Embryonic facial prominence (tissue), 1 donor: Measurements from ENCODE around the gene KIAA1671.

Experiments used
- DNase-seq: peaks from one replicate; pipeline ENCODE4 v3.0.0-alpha.2; 2016; ENCODE audit errors: extremely low spot score

Gene KIAA1671

DNA sequence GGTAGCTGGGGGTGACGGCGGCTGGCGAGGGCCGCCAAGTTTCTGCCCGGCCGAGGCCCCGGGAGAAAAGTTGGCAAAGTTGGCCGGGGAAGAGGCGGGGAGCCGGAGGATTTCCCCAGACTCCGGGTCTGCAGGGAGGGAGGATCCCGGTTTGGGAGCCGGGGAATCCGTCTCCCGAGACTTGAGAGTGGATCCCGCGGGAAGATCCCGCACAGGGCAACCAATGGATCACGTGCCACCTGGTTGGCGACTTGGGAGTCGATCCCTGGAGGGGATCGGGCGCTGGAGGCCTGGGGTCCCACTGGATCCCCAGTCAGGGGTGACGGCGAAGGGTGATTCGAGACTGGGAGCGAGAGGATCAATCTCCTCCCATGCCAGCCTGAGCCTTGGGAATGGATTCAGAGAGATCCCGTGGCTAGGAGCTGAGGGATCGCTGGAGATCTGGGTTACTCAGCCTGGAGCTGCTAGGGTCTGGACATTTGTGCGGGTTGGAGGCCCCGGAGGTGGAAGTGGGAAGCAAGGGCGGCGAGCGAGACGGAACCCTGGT is 394 bp downstream of the KIAA1671 start:
- no peak for DNase-seq

DNA sequence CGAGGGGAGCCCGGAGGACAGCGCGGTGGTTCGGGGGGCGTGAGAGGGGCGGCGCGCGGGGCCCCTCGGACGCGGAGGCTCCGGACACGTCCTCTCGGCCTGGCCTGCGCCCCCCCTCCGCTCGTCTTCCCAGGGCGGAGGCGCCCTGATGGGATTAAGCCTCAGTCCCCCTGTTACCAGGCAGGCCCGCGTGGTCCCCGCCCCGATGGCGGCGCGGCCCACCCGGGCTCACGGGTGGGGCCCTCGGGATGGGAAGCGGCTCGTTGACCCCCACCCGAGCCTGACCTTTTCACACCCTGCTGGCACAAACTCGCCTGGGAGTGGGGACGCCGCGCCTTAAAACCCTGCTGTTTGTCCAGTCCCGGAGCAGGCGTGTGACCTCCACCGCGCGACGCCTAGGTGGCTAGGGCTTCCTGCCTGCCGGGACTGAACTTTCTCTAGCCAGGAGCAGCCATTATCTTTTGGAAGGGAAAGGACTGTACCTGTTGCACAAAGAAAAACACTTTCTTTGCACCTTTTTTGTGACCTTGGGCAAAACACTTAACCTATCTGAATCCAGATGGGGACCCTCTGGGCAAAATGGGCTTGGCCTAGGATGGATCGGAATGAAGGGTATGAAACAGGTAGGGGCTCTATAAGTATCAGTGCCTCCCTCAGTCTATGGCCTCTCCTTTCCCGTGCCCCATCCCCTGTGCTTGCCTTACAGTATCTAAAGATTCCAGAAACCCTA is 1.0 kb downstream of the KIAA1671 start:
- no peak for DNase-seq

DNA sequence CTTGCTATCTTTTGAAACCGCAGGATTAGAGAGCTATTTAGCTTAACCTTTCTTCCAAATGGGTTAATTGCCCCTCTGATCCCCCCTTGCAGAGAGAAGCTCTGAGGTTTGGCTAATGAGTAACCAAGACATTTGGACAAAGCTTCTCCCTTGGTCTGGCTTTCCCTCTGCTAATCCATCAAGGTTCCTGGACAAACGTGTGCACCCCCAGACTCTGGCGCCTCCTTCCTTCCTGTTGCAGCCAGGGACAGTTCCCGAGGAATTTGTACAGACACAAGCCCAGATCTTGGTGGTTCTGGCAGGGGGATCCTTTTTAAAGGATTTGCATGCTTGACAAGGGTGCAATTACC is 1.6 kb downstream of the KIAA1671 start:
- no peak for DNase-seq

DNA sequence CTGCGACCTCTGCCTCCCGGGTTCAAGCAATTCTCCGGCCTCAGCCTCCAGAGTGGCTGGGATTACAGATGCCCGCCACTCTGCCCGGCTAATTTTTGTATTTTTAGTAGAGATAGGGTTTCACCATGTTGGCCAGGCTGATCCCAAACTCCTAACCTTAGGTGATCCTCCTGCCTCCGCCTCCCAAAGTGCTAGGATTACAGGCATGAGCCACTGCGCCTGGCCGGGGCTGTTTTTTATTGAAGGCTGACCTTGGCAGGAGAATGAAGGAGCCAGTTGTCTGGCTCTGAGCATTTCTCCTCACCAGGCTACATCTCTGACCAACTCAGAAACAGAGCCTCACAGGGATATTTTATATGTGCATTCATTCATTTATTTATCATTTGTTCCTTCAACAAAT is 2.3 kb downstream of the KIAA1671 start:
- no peak for DNase-seq

DNA sequence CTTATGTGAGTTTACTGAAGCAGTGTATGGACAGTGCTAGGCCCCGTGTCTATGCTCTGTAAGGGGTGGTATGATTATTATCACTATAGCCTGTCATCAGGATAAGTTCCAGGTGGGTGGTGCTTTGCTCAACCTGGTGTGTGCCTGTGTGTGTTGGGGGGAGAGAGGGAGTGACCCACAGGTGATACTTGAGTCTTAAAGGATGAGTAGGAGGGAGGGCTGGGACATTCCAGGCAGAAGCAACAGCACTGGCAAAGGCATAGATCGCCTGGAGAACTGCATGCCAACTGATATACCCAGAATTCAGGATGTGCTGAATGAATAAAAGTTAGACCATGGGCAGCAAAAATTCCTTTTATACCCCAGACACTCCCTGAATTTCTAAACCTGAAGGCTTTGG is 4.5 kb downstream of the KIAA1671 start:
- no peak for DNase-seq

DNA sequence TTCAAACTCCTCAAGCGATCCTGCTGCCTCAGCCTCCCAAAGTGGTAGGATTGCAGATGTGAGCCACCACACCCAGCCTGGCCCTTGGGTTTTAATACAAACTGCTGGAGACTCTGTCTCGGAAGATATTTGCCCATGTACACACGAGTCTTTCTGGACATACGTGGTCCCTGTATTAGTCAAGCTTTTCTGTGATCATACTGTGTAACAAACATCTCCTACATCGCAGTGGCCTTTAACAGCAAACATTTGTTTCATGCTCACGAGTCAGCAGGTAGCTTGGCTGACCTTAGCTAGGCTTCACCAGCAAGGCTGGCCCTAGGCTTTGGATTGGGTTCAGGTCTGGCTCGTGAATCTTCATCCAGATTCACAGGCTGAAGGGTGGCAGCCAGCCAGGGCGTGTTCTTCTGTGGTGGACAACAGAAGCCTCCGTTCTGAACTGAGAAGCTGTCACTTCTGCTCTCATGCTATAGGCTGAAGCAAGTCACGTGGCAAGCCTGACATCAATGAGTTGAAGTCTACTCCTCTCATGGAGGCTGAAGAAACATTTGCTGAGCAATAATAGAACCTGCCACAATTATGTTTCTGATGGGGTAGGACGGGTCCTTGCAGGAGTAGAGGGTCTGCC is 8.8 kb downstream of the KIAA1671 start:
- no peak for DNase-seq

DNA sequence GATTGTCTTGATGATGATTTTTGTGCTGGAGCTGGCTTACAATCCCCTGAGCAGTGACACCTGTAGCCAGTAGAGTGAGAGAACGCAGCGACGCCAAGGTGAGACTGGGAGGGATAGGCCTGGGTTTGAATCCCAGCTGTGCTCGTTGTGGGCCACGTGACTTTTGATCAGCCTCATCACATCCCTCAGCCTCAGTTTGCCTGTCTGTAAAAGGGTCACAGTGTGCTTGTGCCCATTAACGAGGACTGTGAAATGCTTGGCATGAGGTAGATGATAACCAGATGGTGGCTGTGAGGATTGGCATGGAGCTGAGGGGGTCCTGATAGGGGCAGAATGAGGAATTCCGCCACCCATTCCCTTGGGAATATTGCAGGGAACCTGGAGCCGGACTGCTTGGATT is 9.6 kb downstream of the KIAA1671 start:
- DNase-seq = no peak

DNA sequence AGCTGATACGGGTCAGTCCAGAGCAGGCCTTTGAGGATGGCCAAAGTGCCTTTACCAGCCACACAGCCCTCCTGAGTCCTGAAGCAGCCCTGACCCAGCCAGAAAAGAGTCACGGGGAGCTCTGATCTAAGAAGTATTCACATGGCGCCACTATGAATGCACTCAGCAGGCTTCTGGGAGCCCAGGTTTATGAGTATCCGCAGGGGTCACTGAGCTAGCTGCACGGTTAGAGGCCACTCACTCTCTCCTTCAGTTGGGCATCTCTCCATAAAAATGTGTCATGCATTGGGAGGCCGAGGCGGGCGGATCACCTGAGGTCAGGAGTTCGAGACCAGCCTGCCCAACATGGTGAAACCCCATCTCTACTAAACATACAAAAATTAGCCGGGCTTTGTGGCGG is 10.3 kb downstream of the KIAA1671 start:
- no peak for DNase-seq

DNA sequence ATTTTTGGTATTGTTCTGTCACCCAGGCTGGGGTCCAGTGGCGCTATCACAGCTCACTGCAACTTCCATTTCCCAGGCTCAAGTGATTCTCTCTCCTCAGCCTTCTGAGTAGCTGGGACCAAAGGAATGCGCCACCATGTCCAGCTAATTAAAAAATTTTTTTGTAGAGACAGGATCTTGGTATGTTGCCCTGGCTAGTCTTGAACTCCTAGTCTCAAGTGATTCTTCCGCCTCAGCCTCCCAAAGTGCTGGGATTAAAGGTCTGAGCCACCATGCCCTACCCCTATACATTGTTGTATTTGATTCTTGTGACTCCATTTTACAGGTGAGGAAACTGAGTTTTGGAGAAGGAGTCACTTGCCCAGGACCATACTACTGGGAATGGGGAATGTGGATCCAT is 11.9 kb downstream of the KIAA1671 start:
- DNase-seq = no peak

DNA sequence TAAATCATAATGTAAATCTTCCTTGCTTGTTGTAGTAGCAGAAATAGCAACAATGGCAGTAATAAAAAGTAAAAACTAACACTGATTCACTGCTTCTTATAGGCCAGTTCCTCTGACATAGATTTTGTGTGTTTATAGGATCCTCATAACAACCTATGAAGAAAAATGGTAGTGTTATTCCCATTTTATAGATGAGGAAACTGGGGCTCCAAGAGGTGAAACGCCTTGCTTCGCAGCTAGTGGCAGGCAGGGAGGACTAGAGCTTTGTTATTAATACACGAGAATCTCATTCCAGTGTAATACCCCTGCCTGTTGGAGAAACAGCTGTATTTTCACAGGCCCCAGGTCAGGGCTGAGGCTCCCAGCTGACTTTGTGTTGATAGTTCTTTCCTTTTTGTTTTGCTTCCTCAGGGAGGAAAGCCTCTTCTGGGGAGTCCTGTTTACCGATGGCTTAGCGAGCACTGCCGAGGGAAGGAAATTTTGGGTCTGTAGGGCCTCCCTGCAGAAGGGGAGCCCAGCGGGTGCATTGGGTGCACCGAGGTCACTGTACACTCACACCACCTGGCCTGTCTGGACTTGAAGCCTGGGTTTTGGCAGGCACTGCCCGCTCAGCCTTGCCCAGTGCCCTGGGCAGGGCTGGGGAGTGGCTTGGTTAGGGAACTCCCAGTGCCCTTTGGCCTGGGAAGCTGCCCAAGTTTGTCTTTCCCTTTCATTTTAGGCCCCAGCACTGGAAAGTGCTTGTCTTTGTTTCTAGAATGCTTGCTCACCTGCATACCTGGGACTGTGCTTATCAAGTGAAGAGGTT is 13.5 kb downstream of the KIAA1671 start:
- no peak for DNase-seq

DNA sequence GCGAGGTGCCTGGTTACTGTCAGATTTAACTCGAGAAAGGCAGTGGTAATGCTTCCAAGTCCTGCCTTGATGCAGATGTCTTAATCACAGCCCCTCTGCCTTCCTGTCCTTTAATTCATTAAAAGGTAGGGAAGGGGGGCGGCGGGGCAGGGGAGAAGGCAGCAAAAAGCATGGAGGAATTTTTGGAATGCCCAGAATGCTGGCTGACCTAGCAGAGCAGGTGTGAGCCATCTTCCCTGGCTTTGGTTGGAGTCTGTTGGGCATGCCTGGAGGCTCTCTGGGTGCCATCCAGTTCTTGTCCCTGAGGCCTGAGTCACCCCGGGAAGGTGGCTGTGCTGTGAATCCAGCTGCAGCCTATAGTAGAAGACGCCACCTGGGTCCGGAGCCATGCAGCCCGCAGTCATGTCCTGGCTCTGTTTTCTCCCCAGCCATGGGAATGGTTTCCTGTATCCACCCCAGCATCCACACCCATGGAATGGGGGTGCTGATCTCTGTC is 15.6 kb downstream of the KIAA1671 start:
- DNase-seq = no peak

DNA sequence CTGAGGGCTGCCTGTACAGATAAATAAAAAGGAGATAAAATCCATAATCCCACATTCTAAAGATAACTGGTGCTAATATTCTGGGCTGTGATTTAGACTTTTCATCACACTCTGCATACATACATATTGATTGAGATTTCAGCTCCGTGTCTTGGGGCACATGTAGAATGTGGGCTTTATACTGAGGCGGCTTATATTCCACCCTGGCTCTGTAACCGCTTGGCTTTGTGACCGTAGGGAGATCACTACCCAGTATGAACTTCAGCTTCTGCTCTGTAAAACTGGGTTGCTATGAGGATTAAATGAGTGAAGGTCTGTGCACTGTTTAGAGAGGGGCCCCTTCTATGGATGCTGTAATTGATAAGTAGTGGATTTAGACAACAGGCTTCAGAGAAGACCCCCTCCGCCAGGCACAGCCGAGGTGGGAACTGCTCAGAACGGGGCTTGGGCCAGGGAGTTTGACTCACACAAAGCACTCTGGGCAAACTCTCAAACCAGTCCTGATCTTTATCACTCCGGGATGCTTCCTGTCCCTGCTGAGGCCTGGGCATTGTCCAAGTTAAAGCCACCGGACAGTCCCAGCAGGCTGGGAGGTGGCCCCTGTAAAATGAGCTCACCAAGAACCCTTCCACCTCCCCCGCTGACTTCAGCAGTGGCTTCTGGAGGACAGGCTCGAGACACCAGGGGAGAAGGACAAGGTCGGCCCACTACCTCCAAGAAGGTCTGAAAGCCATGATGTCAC is 17.2 kb downstream of the KIAA1671 start:
- no peak for DNase-seq

DNA sequence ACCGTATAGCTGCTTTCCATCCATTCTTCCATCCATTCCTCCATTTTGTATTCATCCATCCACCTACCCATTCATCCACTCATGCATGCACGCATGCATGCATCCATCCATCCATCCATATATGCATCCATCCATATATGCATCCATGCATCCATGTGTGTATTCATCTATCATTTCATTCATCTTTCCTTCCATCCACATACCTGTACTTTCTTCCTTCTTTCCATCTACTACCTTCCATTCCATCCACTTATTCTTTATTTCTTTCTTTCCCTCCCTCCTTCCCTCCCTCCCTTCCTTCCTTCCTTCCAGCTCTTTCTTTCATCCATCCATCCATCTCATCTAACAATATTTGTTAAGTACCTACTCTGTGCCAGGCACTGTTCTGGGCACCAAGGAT is 19.9 kb downstream of the KIAA1671 start:
- no peak for DNase-seq

DNA sequence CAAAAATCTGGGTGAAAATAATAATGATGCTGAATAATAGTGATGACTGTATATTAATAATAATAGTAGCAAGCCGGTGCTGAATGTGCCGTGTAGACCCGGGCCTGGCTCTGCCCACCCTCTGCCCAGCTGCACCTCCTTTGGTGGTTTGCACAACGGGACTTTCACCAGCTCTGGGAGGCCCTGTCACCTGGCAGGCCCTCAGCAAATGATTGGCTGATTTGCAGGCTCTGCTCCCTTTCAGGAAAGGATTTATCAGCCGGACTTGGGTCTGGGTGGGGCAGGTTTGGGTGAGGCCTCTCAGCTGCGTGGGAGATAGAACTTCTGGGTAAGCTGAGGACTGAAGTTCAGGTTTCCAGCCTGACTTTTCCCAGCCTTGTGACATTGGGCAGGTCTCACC is 21.4 kb downstream of the KIAA1671 start:
- no peak for DNase-seq

DNA sequence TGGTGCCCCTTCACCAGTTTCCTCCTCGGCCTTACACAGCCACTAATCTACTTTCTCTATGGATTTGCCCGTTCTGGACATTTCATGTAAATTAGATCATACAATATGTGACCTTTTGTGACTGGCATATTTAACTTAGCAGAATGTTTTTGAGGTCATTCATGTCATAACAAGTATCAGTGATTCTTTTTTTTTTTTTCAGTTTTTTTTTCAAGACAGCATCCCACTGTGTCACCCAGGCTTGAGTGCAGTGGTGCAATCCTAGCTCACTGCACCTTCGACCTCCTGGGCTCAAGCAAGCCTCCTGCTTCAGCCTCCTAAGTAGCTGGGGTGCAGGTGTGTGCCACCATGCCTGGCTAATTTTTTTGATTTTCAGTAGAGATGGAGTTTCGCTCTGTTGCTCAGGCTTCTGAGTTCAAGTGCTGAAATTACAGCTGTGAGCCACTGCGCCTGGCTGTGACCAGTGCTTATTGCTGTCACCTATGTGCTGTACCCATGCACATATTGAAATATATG is 22.7 kb downstream of the KIAA1671 start:
- DNase-seq = no peak

DNA sequence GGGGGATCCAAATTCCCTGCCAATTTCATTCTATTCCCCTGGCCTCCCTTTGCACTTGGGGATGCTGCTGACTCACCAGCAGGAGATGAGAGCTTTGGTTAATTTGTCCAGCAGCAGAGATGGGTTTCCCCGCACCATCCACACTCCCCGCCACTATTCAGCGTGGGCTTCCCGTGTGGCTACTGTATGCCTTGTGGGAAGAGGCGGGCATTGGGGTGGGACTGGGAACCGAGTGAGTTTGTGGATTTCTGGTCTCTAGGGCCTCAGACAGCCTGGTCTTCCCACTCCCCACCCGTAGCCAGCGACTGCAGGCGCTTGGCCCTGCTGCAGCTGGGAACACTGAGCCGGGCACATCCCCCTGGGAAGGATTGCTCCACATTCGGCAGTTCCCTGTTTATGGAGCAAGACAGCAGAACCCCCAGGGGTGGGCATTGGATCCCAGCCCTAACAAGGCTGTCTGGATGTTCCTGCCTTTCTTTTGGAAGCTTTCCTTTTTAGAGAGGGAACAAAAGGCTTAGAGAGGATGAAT is 23.4 kb downstream of the KIAA1671 start:
- DNase-seq = no peak

DNA sequence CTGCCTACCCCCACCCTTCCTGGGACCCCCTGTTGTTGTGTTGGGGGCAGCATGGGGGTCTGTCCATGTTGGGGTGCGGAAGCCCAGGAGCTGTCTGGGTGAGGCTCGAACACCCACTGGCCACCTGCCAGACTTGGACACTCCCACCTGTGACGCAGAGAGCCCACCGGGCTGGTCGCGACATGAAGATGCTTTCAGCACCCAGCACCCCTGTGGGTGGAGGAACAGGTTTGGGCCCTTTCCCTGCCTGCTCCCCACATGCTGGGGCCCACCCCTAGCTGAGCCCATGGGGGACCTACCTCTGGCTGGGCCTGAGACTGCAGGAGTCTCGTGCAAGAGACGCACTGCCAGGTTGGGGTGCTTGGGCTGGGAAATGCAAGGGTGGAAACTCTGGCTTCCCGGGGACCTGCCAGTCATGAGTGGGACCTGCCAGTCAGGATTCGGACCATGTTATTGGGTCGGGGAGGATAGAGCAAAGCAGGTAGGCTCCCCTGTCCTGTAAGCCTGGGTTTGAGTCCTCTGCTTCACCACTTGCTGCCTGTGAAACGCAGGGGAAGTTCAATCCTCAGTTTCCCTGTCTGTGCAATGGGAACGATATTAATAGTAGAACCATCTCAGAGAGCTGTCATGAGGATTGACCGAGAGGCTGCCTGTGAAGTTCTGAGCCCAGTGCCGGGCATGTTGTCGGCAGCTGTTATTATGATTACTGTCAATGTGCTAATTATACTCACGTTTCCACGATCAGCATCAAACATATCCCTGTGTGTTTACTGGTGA is 24.1 kb downstream of the KIAA1671 start:
- no peak for DNase-seq

DNA sequence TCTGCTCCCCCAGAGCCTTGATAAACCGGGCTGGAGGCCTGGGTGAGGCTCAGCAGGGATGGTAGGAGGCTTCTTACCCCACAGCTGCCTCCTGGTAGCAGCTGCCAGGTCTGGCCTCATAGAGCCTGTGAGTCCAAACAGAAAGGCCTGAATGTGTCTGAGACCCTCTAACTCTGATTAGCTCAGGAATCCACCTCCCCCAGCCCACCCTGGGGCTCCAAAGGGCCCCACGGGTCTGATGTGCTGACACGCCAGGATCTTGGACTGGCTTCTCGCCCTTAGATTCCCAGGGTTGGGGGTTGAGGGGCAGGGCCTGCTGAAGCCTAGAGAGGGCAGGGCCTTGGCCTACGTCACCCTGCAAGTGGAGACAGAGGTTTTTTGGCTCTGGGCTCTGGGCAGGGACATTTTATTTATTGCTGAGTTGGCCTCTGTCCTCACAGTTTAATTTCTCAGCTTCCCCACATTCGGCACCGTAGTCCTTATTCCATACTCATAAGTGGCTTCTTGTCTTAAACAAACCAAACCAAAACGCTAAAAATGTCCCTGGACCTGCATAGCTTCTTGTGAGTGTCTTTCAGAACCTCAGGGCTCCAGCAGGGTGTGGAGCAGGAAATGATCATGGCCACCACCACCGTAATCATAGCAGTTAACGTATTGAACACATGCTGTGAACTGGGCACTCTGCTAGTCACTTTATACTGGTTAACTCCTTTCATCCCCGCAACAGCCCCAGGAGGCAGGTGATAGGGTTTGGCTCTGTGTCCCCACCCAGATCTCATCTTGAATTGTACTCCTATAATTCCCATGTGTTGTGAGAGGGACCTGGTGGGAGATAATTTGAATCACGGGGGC is 25.1 kb downstream of the KIAA1671 start:
- DNase-seq = no peak

DNA sequence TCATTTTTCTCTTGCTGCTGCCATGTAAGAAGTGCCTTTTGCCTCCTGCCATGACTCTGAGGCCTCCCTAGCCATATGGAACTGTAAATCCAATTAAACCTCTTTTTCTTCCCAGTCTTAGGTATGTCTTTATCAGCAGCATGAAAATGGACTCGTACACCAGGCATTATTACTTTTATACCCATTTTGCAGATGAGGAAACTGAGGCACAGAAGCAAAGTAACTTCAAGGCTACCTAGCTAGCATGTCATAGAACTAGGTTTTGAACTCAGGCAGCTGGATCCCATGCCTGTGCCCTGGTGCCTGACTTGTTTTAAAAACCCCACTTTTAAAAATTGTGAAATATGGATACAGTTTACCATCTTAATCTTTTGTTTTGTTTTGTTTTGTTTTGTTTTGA is 25.8 kb downstream of the KIAA1671 start:
- no peak for DNase-seq

DNA sequence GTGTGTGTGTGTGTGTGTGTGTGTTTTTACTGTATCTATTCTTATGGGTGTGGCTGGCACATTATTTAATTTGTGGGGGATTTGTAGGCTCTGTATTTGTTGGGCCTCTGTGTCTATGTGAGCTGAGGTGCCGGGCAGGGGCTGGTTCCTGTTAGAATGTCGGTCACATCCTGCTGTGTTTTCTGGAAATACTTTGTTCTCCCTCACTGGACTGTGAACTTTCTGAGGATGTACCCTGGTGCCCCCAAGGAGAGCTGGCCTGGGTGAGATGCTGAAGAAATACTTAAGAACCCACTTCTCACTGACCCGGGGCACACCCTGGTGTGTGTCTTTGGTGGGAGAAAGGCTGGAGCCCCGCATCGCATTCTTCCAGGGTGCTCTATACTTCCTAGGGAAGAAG is 28.6 kb downstream of the KIAA1671 start:
- DNase-seq = no peak
